Amniotic stem cell (primary cell): Measurements from ENCODE around the gene ZC3H7B.
"Not testable (repeated sequence)": the region's sequence is repeated elsewhere in the genome, so short reads cannot be mapped to it uniquely, and the experiment has no call there.

Source experiments
- DNase-seq: peaks from one replicate; lab custom pipeline; 2025; lab: John Stamatoyannopoulos, UW

The ZC3H7B gene, protein sequence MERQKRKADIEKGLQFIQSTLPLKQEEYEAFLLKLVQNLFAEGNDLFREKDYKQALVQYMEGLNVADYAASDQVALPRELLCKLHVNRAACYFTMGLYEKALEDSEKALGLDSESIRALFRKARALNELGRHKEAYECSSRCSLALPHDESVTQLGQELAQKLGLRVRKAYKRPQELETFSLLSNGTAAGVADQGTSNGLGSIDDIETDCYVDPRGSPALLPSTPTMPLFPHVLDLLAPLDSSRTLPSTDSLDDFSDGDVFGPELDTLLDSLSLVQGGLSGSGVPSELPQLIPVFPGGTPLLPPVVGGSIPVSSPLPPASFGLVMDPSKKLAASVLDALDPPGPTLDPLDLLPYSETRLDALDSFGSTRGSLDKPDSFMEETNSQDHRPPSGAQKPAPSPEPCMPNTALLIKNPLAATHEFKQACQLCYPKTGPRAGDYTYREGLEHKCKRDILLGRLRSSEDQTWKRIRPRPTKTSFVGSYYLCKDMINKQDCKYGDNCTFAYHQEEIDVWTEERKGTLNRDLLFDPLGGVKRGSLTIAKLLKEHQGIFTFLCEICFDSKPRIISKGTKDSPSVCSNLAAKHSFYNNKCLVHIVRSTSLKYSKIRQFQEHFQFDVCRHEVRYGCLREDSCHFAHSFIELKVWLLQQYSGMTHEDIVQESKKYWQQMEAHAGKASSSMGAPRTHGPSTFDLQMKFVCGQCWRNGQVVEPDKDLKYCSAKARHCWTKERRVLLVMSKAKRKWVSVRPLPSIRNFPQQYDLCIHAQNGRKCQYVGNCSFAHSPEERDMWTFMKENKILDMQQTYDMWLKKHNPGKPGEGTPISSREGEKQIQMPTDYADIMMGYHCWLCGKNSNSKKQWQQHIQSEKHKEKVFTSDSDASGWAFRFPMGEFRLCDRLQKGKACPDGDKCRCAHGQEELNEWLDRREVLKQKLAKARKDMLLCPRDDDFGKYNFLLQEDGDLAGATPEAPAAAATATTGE

DNA sequence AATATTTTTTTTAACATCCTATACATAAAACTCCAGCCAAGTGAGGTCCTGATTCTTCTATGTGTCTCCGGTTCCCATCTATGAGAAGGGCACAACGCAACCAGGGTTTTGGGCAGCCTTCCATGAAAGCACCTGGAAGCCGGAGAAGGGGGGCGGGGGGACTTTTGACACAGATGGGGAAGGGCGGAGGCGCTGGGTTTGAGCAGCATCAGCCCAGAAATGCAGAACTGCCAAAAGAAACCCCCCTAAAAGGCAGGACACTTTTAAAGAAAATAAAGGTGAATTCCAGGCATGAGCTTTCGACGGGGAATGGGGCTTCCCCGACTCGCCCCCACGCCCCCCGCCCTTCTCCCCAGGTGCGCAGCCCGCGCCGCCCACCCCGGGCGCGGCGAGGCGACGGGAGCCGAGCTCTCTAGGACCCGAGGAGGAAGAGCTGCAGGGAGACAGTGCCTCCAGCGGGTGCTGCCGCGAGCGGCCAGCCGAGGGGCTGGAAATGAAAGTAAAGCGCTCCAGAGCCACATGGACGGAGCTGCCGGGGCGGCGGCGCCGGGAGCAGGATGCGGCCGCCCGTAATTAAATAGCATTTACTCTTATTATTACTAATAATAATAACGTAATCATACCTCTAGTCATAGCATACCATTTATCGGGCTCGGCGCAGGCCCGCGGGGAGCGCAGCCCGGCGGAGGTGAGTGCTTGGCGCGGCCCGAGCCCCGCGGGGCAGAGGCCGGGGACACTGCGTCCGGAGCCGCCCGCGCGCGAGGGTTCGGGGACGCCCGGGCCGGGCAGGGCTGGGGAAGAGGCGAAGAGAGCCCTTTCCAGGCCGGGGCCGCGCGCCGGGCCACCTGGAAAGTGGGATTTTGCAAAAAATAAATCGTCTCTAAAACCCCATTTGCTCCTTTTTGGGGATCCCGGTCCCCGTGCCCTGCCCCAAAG lies at the start of gene ZC3H7B:
ZC3H7B (plus strand) TSS at position 441 of the 936 bp plus-strand sequence. CDS start 19,136 bp downstream, outside the sequence.
- DNase-seq = peak; percentile 57

DNA sequence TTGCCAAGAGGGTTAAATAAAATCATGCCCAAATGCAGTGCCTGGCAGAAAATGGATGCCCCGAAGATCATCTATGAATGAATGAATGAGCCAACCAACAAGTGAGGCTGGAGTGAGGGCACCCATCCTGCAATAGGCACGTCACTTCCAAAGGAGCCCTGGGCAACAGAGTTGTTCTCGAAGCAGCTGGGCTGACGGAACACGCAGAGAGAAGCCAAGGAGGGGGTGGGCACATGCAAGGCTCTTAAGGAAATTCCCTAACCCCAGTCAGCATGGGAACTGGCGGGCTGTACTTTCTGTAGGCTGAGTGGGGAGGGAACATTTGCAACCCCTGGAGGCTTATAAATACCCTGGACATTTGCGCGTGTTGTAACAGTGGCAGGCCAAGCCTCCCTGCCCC lies 49.0 kb upstream of the ZC3H7B start:
- no peak for DNase-seq

DNA sequence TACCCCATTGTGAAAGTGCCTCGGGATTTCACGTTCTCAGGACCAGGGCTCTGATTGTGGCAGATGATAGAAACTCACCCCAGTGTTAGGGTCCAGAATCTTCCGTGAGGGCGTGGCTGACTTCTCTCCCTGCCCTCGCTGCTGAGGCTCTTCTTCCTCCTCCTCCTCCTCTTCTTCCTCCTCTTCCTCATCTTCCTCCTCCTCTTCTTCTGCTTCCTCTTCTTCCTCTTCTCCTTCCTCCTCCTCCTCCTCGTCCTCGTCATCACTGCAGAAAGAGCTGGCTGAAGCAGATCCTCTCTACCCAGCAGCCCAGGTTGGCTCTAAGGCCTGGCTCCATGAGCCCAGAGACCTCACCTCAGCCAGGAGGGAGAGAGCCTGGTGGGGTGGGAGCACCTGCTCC lies 47.1 kb upstream of the ZC3H7B start:
- no peak for DNase-seq

DNA sequence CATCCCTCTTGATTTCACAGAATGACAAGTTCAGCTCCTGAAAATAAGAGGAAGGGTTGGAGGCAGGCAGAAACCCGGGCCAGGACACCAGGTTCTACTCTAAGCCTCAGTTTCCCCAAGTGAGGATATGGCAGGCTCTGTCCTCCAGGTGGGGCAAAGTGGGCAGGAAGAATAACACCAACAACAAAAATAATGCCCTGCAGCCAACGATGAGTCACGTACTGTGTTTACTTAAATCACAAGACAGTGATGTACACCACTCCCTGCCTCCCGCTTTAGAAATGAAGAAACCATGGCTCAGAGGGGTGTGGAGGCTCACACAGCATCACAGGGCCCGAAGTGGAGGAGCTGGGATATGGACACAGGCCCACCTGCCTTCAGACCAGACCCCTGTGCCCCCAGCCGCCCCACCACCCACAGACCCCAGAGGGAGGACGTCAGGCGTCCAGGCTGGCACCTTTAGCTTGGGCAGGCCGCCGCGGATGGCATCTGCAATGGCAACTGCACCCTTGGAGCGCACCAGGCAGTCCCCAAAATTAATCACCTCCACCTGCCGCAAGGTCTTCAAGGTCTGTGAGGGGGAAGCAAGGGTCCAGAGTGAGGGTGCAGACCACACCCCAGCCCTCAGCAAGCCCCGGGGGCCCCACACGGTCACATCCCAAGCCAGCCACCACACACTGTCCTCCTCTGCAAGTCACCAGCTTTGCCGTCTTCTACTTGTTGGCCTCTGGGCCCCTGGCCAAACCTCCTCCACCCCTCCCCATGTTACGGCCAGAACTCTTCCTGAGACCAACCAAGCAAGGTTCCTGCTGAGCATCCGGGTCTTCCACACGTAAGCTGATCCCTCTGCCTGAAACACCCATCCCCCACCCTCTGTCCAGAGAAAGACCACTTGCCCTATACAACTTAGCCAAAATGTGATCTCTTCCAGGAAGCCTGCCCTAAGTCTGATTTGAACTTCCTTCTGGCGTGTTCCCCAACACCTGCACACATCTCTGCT lies 44.8 kb upstream of the ZC3H7B start:
- peak; percentile 41 for DNase-seq

DNA sequence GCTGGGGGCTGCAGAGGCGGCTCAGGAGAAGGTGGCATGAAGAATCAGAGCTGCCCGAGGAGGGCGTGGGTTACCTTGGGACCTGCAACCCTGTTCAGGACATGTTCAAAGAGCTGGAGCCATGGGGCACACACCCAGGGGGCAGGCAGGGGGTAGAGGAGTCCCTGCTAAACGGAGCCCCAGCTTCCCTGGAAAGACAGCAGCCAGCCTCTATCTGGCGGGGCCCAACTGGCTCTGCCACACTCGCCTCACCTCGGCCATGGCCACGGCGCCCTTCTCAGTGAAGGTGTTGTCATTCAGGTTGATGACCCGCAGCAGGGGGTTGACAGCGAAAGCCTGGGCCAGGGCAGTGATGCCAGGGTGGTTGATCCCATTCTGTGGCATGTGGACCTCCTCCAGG lies 43.6 kb upstream of the ZC3H7B start:
- DNase-seq = no peak

DNA sequence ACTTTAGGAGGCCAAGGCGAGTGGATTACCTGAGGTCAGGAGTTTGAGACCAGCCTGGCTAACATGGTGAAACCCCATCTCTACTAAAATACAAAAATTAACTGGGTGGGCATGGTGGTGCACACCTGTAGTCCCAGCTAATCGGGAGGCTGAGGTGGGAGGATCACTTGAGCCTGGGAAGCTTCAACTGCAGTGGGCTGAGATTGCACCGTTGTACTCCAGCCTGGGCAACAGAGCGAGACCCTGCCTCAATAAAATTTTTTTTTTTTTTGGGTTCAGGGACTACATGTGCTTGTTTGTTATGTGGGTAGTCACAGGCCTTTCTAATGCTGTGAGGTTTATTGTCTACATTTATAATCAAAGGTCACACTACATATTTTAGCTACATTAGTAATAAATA lies 41.6 kb upstream of the ZC3H7B start:
- not testable (repeated sequence) for DNase-seq

DNA sequence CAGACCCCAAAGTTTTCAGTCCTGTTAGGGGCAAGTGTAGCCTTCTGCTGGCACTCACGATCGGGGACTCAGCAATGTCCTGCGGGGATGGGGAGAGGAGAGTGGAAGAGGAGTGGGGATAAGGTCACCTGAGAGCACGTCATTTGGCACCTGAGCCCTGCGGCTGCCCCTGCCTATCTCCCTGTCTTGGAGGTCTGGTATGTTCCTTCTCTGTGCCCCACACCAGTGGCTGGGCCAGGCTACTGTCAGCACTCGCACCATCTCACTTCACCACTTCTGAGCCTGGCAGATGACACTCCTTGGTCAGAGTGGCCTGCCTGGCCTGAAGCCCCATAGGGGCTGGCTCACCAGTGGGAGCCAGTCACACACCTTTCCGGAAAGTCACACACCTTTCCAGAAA lies 40.5 kb upstream of the ZC3H7B start:
- no peak for DNase-seq

DNA sequence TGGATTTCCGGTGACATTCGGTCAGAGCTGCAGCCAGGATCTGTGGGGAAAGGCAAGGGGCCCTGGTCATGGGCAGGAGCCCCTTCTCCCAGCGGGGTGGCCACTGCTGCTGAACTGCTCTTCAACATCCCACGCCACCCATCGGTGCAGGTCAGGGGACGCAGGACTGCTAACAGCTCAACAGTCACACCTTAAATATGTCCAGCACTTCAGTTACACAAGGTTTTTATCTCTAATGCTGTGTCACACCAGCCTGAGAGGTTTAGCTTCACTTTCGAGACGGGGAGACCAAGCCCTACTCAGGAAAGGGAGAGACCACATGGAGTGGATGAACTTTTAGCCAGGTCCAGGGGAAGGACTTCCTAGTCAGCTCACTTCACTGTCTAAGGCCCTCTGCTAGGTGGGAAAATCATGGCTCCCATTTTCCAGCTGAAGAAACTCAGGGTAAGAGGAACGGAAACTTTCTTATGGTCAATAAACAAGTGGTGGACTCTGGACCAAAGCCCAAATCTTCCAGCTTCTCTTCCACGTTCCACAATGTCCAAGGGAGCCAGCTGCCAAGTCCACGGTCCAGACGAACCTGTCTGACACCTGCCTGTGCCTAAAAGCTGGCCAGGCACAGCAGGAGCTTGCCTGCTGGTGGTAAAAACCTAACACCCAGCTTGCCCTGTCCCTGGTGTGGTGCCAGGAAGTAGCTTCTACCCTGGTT lies 39.6 kb upstream of the ZC3H7B start:
- DNase-seq = no peak

DNA sequence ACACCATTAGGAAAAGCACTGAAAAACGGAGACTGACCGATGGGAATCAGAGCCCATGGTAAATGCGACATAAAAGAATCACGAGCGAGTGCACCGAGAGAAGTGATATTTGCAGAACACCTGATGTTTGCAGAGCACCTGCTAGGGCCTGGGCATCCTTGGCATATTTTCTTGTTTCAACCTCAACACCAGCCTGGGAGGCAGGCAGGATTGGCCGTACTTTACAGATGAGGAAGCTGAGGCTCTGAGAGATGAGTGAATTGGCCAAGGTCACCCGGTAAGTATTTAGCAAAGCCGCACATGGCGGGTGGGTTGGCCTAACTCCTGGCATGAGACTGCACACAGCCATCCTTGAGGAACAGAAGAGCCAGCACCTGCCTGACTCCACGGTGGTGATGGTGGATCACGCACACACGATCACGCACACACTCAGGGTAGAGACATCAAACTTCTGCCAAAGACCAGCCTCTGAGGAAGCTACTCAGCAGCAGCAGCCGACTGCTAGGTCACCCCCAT lies 39.0 kb upstream of the ZC3H7B start:
- DNase-seq = no peak

DNA sequence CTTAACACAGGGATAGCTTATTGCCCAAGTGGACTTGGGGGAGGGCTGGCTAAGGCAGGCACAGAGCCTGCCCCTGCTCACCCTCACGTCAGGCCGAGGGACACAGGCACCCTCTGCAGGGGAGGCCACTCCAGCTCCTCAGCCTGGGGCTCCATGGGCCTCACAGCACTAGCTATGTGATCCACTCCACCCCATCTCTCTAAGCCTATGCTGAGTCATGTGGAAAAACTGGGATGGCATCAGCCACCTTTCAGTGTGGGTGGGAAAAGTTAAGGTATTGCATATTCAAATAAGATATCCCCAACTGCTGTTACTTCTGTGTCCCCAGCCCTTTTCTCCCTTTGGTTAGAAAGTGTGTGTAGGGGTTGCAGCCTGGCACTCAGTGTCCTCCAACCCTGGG lies 37.6 kb upstream of the ZC3H7B start:
- DNase-seq = no peak

DNA sequence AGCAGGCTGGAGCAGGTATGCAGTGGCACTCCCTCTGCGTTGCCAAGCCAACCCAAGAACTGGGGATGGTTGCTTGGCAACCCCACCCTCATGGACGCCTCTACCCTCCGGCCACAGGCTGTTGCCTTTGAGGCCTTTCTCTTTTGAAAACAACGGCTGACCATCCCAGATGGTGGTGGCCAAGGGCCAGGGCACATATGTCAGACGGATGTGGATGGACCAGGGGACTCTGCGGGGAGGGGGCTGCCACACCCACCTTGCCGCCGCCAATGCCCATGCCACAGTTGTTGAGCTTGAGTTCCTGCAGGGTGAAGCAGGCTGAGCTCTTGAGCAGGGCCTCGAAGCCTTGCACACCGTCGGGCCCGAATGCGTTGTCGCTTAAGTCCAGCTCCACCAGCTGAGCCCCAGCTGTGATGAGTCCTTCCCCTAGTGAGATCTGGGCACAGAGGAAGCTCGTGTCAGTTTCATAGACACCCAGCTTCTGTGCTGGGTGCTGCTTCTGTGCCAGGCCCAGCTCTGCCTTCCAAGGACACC lies 36.9 kb upstream of the ZC3H7B start:
- no peak for DNase-seq

DNA sequence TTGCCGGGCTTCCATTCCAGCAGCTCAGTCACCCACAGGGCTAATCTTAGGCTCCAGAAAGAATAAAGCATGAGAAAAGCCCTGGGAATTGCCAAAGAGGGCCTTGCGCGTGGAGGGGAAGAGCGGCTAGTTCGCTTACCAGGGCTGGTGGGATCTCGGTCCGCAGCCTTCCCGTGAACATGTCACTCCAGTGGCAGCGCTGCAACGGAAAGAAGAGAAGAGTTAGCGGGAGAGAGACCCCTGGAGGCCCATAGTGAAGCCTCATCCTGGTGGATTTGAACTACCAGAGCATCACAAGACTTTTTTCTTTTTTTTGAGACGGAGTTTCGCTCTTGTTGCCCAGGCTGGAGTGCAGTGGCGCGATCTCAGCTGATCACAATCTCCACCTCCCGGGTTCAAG lies 33.4 kb upstream of the ZC3H7B start:
- DNase-seq = no peak

DNA sequence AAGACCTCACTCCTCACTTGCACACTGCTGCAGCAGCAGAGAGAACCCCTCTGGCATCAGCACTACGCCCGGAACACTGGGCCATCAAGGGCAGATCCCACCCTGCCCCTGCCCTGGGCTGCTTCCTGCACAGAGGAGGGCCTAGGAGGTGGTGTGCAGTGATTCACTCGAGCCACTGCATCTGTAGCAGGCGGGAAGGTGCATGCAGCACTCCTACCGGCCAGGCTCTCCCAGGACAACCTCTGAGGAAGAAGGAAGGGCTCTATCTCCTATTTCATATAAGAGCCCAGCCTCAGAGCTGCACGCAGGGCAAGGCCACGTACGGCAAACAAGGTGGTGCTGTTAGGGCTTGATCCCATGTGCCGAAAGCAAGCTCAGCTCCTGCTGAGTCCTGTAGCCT lies 29.5 kb upstream of the ZC3H7B start:
- DNase-seq = no peak

DNA sequence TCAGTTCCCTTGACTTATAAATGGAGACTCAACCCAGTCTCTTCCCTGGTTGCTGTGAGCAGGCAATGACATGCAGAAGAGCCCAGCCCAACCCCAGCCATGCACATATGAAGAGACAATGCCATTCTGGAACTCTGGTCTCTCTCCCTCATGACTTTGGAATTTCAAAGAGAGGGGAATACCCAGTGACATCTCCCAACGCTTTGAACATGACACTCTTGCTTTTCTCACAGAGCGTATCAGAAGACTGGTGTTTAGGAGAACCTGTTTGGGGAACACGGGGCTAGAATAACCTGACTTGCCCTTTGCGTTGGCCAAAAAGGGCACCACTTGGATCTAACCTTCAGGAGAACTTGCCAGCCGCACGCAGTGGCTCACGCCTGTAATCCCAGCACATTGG lies 28.2 kb upstream of the ZC3H7B start:
- no peak for DNase-seq

DNA sequence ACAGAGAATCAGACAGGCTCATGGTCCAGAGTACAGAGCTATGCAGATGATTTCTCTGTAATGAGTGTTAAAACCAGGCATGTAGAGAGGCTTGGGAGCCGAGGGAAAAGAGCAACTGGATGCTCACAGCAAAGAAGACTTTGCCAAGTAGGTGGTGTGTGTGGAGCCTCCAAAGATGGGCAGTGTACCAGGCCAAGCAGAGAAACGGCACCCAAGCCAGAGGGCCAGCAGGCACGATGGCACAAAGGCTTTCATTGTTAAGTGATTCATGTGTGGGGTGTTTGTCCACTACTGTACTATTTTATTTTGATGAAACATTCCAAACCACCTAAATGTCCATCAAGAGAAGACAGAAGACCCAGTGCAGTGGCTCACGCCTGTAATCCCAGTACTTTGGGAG lies 26.5 kb upstream of the ZC3H7B start:
- DNase-seq = no peak

DNA sequence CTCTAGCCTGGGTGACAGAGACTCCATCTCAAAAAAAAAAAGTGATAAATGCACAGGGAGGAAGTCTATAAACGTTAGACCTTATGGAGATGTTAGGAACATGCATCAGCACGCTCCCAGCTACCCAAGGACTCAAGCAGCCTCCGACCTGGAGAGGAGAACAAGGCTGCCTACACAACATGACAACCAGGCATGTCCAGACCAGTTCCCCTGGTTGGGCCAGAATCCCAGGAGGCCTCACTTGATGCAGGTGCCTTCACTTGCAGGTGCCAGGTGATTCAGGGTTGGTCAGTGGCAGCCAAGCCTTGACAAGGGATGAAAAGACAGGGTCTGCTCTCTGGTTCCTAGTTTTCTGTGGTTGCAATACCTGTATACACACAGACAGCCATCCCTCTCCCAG lies 21.3 kb upstream of the ZC3H7B start:
- DNase-seq = no peak

DNA sequence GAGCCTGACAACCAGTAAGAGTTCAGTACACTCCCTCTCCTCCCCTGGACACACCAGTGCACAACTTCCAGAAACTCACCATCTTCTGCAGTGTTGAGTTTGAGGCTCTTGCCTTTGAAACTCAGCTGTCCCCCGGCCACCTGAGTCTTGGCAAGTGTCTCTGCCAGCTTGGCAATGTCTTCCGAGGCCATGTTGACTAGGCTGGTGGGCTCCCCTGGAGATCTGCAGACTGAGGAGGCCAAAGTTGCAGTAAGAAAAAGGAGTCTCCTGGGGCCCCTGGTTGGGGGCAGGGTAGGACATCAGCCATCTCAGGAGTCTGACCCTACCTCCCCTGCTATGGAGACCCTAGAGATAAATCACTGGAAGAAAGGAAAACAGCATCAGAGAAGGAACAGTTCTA lies 20.5 kb upstream of the ZC3H7B start:
- DNase-seq = no peak

DNA sequence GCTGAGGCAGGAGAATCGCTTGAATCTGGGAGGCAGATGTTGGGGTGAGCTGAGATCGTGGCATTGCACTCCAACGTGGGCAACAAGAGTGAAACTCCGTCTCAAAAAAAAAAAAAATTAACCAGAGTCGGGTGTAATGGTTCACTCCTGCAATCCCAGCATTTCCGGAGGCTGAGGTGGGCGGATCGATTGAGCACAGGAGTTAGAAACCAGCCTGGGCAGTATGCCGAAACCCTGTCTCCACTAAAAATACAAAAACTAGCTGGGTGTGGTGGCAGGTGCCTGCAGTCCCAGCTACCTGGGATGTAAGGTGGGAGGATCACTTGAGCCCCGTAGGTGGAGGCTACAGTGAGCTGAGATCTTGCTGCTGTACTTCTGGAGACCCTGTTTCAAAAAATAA lies 16.9 kb upstream of the ZC3H7B start:
- DNase-seq = no peak

DNA sequence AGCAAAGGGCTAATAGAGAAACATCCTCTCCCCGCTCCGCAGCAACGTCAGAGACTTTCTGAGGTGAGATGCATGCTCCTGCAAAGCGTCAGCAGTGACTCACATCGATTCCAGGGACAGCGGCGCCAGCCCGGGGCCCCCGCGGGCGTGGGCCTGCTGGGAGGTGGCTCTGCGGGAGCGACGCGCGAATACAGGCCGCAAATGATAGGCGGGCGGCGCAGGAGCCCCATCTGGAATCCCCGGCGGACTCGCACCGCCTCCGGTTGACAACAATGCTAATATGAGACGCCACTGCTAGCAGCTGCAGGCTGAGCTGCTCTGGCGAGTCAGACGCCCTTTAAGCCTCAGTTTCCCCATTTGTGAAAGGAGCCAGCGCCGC lies 15.9 kb upstream of the ZC3H7B start:
- peak; percentile 38 for DNase-seq
